WTC11 (cell line): ENCODE data around the gene PPP2R3A. TPM values are rescaled to one million over a fixed set of nuclear protein-coding genes. Genes with fewer than 3 reads are reported as not detected.
A peak's percentile ranks its signal among the peaks of the same experiment; 100 is the strongest.

Experiments
- ATAC-seq: fragments of 200-7000 bp; cut with Tn5 transposase; 2 replicates; pipeline ENCODE4 v1.10.0; 2021; ENCODE audit warnings: mild to moderate bottlenecking, moderate library complexity
- CTCF ChIA-PET: fragments of 300-600 bp; sonication (Branson Sonifier 250); formaldehyde crosslinking; loops from one replicate; lab custom pipeline; 2021; ENCODE audit warnings: antibody characterized with exemption; lab: Charles Lee
- POLR2A ChIA-PET: fragments of 350-600 bp; sonication (Branson Sonifier 250); formaldehyde crosslinking; loops from one replicate; lab custom pipeline; 2021; ENCODE audit warnings: antibody characterized with exemption; lab: Charles Lee
- DNase-seq: peaks from one replicate; pipeline ENCODE4 v3.0.0; 2021; ENCODE audit warnings: low spot score
- H3K27ac Mint-ChIP-seq: 2 replicates; pipeline ENCODE4 v1.8.0; 2021; ENCODE audit warnings: mixed read lengths
- H3K27me3 Mint-ChIP-seq: 2 replicates; pipeline ENCODE4 v1.8.0; 2021; ENCODE audit warnings: low read depth, mild to moderate bottlenecking, moderate library complexity, mixed read lengths
- H3K36me3 Mint-ChIP-seq: 2 replicates; pipeline ENCODE4 v1.8.0; 2021; ENCODE audit warnings: mixed read lengths
- H3K4me1 Mint-ChIP-seq: 2 replicates; pipeline ENCODE4 v1.8.0; 2022; ENCODE audit warnings: mixed read lengths
- H3K4me3 Mint-ChIP-seq: 2 replicates; pipeline ENCODE4 v1.8.0; 2021; ENCODE audit warnings: mild to moderate bottlenecking, moderate library complexity, mixed read lengths
- H3K9me3 Mint-ChIP-seq: 2 replicates; pipeline ENCODE4 v1.8.0; 2021; ENCODE audit warnings: mixed read lengths
- ARID4B ChIP-seq: sonication (generic); formaldehyde crosslinking; IDR thresholded peaks from 2 replicates; pipeline ENCODE4 v1.8.0; 2023; ENCODE audit warnings: missing genetic modification reagents, mild to moderate bottlenecking, borderline replicate concordance
- EMX1 ChIP-seq: fragments of 250-450 bp; sonication (Bioruptor Pico); IDR thresholded peaks from 2 replicates; pipeline ENCODE4 v1.8.0; 2021; ENCODE audit warnings: mild to moderate bottlenecking
- GABPB1 ChIP-seq: sonication (generic); formaldehyde crosslinking; IDR thresholded peaks from 2 replicates; pipeline ENCODE4 v1.8.1; 2023; ENCODE audit warnings: mild to moderate bottlenecking, missing genetic modification reagents
- GRHL2 ChIP-seq: fragments of 250-450 bp; sonication (Bioruptor Pico); IDR thresholded peaks from 2 replicates; pipeline ENCODE4 v1.8.0; 2022; ENCODE audit warnings: mild to moderate bottlenecking, moderate library complexity; ENCODE audit not compliant: insufficient replicate concordance, severe bottlenecking
- MYBL2 ChIP-seq: sonication (generic); formaldehyde crosslinking; IDR thresholded peaks from 2 replicates; pipeline ENCODE4 v1.8.1; 2023; ENCODE audit warnings: mild to moderate bottlenecking, moderate library complexity, missing genetic modification reagents
- NFYB ChIP-seq: sonication (generic); formaldehyde crosslinking; conservative IDR thresholded peaks from 2 replicates; pipeline ENCODE4 v1.8.0; 2022; ENCODE audit warnings: low read depth, missing genetic modification reagents
- OVOL2 ChIP-seq: fragments of 250-450 bp; sonication (Bioruptor Pico); IDR thresholded peaks from 2 replicates; pipeline ENCODE4 v1.9.0; 2021; ENCODE audit warnings: mild to moderate bottlenecking, borderline replicate concordance
- RELA ChIP-seq: sonication (generic); formaldehyde crosslinking; IDR thresholded peaks from 2 replicates; pipeline ENCODE4 v1.8.1; 2022; ENCODE audit warnings: missing genetic modification reagents, mild to moderate bottlenecking, borderline replicate concordance
- RORB ChIP-seq: fragments of 250-450 bp; sonication (Bioruptor Pico); IDR thresholded peaks from 2 replicates; pipeline ENCODE4 v1.9.0; 2021; ENCODE audit warnings: mild to moderate bottlenecking
- USF1 ChIP-seq: sonication (generic); formaldehyde crosslinking; IDR thresholded peaks from 2 replicates; pipeline ENCODE4 v1.8.0; 2022; ENCODE audit warnings: mild to moderate bottlenecking, missing genetic modification reagents
- ZBTB21 ChIP-seq: sonication (generic); formaldehyde crosslinking; IDR thresholded peaks from 2 replicates; pipeline ENCODE4 v1.8.1; 2023; ENCODE audit warnings: mild to moderate bottlenecking, missing genetic modification reagents, borderline replicate concordance
- ZBTB43 ChIP-seq: sonication (generic); formaldehyde crosslinking; IDR thresholded peaks from 2 replicates; pipeline ENCODE4 v1.8.1; 2023; ENCODE audit warnings: mild to moderate bottlenecking, missing genetic modification reagents
- ZNF232 ChIP-seq: sonication (generic); formaldehyde crosslinking; IDR thresholded peaks from 2 replicates; pipeline ENCODE4 v1.8.0; 2022; ENCODE audit warnings: mild to moderate bottlenecking, missing genetic modification reagents
- ZNF263 ChIP-seq: sonication (generic); formaldehyde crosslinking; IDR thresholded peaks from 2 replicates; pipeline ENCODE4 v1.8.1; 2022; ENCODE audit warnings: low read depth, mild to moderate bottlenecking, moderate library complexity, missing genetic modification reagents
- ZNF281 ChIP-seq: sonication (generic); formaldehyde crosslinking; IDR thresholded peaks from 2 replicates; pipeline ENCODE4 v1.8.0; 2023; ENCODE audit warnings: mild to moderate bottlenecking, missing genetic modification reagents
- ZNF317 ChIP-seq: sonication (generic); formaldehyde crosslinking; IDR thresholded peaks from 2 replicates; pipeline ENCODE4 v1.8.1; 2023; ENCODE audit warnings: low read depth, mild to moderate bottlenecking, moderate library complexity, missing genetic modification reagents, borderline replicate concordance
- ZNF532 ChIP-seq: fragments of 250-450 bp; sonication (Bioruptor Pico); IDR thresholded peaks from 2 replicates; pipeline ENCODE4 v1.9.0; 2021; ENCODE audit warnings: mild to moderate bottlenecking, borderline replicate concordance
- total RNA-seq: library from RNA; stranded (reverse); gene quantifications from 3 replicates; pipeline ENCODE4 v1.2.3, GENCODE V29; 2021

The PPP2R3A gene
- total RNA-seq, 1 experiment from 2014 or later, result 13.1 TPM

GRCh38 chr3:136135039-136135802, 169.7 kb downstream of the PPP2R3A start:
- no peak for ATAC-seq

GRCh38 chr3:136136454-136136853, 170.9 kb downstream of the PPP2R3A start:
- DNase-seq (no peak), ATAC-seq (no peak)
- H3K4me3 Mint-ChIP-seq, result no peak overlapping the region
- H3K9me3 Mint-ChIP-seq, result no peaks in the 10 kb centered on the region; the same call in 1 of the 2 replicates
- no peaks in the 10 kb centered on the region for H3K36me3 Mint-ChIP-seq
- POLR2A ChIA-PET, result no interaction called here
- H3K4me1 Mint-ChIP-seq, result no peaks in the 10 kb centered on the region
- CTCF ChIA-PET, result no interaction called here
- H3K27me3 Mint-ChIP-seq, result peaks cover 10% of the 10 kb centered on the region
- H3K27ac Mint-ChIP-seq, result no peak overlapping the region
- no peak for TF ChIP-seq ZNF532 (CRISPR knock-in tag)
- no peak for TF ChIP-seq ZNF263 (CRISPR knock-in tag)
- TF ChIP-seq ZNF281 (CRISPR knock-in tag), result no peak
- no peak for TF ChIP-seq GABPB1 (CRISPR knock-in tag)
- TF ChIP-seq GRHL2, result no peak
- no peak for TF ChIP-seq MYBL2 (CRISPR knock-in tag)
- TF ChIP-seq RELA (CRISPR knock-in tag), result no peak
- no peak for TF ChIP-seq ZBTB21 (CRISPR knock-in tag)

More at GRCh38 chr3:136135039-136135802, 169.7 kb downstream of the PPP2R3A start:
- no peaks in the 10 kb centered on the region for H3K36me3 Mint-ChIP-seq
- CTCF ChIA-PET, result no interaction called here
- no peak for TF ChIP-seq OVOL2 (CRISPR knock-in tag)
- TF ChIP-seq ZNF232 (CRISPR knock-in tag), result no peak
- no peak for TF ChIP-seq EMX1 (CRISPR knock-in tag)
- TF ChIP-seq RORB, result no peak
- no peak for TF ChIP-seq USF1 (CRISPR knock-in tag)
- no peak for TF ChIP-seq ZNF317
- TF ChIP-seq ZBTB43, result no peak
- no peak for TF ChIP-seq ARID4B (CRISPR knock-in tag)
- no peak for TF ChIP-seq NFYB
- TF ChIP-seq, all 79 proteins: peak for 0
- Mint-ChIP-seq H3K4me1 (no peaks in the 10 kb centered on the region), H3K4me3 (no peak overlapping the region), H3K27ac (peak overlapping the region; percentile 47; the same call in 1 of the 2 replicates), H3K9me3 (peaks cover 4% of the 10 kb centered on the region; the same call in 1 of the 2 replicates), H3K27me3 (no peaks in the 10 kb centered on the region)
- no peak for DNase-seq
- POLR2A ChIA-PET, result no interaction called here
